Subcutaneous adipose tissue (tissue), 4 donors: ENCODE data around the gene BAIAP2. TPM values are rescaled to one million over a fixed set of nuclear protein-coding genes. Genes with fewer than 3 reads are reported as not detected.

Experiments
- CTCF ChIP-seq: fragments of 450-650 bp; IDR thresholded peaks from one replicate; pipeline ENCODE4 v1.5.1; 2016; ENCODE audit warnings: low read depth, mild to moderate bottlenecking, control low read depth, antibody characterized with exemption, moderate library complexity
- total RNA-seq, 4 donors: library from RNA; depleted of rRNA; stranded (reverse); fragments of >200 nt; gene quantifications; one replicate each; pipeline ENCODE4 v1.1.0, GENCODE V29; 2016

BAIAP2 gene
- total RNA-seq, 4 donors from 2014 or later: 17.4 to 31.1 (median 23.2) TPM

GRCh38 chr17:81153340-81153803, 118.4 kb downstream of the BAIAP2 start:
- no peak for TF ChIP-seq CTCF

- no peak for TF ChIP-seq CTCF
These were observed 120.0 kb downstream of the BAIAP2 start for GRCh38 chr17:81154961-81155360.

GRCh38 chr17:81156866-81157805, 122.2 kb downstream of the BAIAP2 start:
- no peak for TF ChIP-seq CTCF

GRCh38 chr17:81157848-81158687, 123.1 kb downstream of the BAIAP2 start:
- TF ChIP-seq CTCF: no peak

- no peak for TF ChIP-seq CTCF
These were observed 124.0 kb downstream of the BAIAP2 start for GRCh38 chr17:81158688-81159590.

GRCh38 chr17:81159611-81160265, 124.8 kb downstream of the BAIAP2 start:
- no peak for TF ChIP-seq CTCF
